Activated CD8-positive, alpha-beta memory T cell treated with anti-CD3 and anti-CD28 coated beads for 24 hours (primary cell): ENCODE measurements around the gene FREM3.
"Not testable (repeated sequence)": the region's sequence is repeated elsewhere in the genome, so short reads cannot be mapped to it uniquely, and the experiment has no call there.

Experiments used
- DNase-seq: peaks from one replicate; pipeline ENCODE4 v3.0.0-alpha.2; 2020

FREM3 gene

GRCh38 chr4:143700416-143701352 is at the start of gene FREM3:
TSS of gene FREM3 (minus strand) at chr4:143700675. CDS start at chr4:143700675, 0 bp downstream.
- peak; percentile 57 for DNase-seq

DNA sequence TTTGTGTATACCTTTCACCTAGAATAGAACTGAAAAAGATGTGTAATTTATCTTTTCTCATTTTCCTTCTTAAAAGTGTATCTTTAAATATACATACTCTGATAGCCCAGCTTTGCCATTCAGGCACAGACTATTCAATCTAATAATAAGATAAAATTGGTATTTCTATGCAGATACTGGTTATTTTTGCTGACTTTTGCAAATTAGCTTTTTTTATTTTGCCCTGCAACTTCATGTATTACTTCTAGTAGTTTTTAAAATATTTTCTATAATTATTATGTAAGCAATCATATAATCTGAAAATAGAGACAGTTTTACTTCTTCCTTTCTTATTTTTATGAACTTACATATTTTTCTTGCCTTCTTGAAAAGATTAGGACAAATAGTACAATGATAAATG is 45.4 kb upstream of the FREM3 start:
- no peak for DNase-seq

GRCh38 chr4:143743591-143743990 is 43.1 kb upstream of the FREM3 start:
- DNase-seq, result no peak

DNA sequence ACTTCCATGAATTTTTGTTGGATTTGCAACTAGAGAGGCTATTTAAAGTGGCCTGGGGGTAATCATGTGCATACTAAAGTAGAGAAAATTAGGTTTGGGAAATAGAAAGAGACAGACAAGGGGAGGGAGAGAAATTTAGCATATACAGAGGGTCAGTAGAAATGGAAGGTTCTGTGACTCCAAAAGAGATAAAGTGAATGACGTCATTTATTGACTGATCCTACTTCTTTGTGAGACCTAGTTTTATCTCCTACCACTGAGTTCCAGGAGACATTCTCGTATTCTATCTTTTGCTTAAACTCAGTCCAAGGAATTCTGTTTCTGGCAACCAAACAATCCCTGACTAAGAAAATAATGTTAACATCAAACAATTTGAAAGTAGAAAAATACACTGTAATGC is 42.4 kb upstream of the FREM3 start:
- no peak for DNase-seq

- no peak for DNase-seq
These were observed 36.4 kb upstream of the FREM3 start for GRCh38 chr4:143736861-143737260.

DNA sequence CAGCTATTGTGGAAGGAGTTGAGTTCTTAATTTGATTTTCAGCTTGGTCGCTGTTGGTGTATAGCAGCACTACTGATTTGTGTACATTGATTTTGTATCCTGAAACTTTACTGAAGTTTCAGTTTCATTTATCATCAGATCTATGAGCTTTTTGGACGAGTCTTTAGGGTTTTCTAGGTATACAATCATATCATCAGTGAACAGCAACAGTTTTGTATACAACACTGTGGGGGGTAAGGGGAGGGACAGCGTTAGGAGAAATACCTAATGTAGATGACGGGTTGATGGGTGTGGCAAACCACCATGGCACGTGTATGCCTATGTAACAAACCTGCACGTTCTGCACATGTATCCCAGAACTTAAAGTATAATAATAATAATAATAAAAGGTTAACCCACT is 35.6 kb upstream of the FREM3 start:
- not testable (repeated sequence) for DNase-seq

- DNase-seq, result no peak
These were observed 27.7 kb upstream of the FREM3 start for GRCh38 chr4:143728166-143728565.

DNA sequence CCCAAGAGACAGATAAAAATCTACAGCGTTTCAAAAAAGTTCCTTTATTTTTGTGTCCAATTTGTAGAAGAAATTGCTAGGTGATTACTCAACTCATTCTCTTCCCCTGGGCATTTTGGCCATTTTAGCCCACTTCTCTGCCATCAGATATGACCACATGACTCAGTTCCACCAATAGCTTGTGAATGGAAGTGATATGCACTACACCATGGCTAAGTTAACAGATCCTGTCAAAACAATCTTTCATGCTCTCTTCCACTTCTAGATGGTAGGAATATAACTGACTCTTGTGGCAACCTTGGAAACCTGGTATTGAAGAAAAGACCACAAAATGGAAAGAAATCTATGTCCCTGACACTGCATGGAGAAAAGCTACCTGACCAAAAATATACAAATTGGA is 26.2 kb upstream of the FREM3 start:
- DNase-seq, result no peak

DNA sequence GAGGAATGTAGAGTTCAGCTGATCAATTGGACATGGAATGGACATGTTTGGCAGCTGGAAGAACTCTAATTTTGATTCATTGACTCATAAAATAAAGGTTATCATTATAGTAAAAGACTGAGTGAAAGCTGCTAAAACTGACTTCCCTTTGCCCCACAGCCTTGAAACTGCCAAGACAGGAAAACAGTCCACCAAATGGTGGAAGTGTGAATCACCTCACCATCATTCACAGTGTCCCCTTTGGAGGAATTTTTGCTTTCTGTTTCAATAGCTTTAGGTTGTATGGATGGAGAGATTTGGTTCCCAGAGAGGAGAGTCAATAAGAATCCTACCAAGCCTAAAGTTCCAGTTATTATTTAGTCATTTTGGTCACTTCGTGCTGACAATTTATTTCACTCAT is 20.8 kb upstream of the FREM3 start:
- DNase-seq, result no peak

- not testable (repeated sequence) for DNase-seq
These were observed 18.3 kb upstream of the FREM3 start for GRCh38 chr4:143718748-143719147.

DNA sequence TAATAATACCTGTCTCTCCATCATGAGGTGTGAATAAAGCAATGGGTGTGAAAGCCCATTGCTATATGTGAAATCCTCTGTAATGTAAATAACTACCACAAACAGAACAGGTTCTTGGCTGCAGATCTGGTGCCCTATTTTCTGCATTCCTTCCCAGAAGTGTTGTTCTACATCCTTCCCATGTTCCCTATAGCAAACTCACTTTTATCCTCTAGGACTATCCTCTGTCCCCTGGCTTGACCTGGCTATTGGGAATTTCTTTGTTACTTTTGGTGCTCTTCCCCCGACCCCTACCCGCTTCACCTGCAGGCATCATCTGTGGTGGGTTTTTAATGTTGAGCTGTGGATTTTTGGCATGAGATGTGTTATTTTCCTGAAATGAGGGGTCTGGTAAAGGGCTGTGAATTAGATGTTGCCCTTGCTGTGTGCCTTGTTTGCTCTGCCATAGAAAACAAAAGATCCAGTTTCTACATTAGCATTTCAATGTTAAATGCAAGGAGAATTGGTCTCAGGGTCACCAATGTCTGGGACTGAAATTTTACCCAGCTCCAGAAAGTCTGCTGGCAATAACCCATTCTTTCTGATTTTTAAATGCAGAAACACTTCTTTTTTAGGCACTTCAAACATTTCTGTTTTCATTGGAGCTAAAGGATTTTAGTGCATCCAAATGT is 13.6 kb upstream of the FREM3 start:
- no peak for DNase-seq

DNA sequence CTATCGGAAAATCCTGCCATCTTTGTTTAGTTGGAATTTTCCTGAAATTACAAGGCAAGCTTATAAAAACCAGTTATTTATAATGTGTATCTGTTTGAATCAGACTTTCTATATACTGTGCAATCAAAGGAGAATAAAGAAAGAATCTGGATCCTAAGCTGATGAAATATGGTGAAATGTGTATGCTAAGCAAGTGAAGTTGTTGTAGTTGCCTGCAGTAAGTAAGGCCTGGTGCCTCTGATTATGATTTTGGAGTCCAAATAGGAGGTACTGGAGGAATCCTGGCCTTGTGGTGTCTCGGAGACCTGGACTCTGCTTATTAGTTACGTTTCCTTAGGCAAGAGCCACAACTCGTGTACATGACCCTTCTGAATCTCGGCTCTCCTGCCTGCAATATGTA is 13.1 kb upstream of the FREM3 start:
- DNase-seq, result no peak

- no peak for DNase-seq
These were observed 11.7 kb upstream of the FREM3 start for GRCh38 chr4:143712155-143712550.

- no peak for DNase-seq
These were observed 11.2 kb upstream of the FREM3 start for GRCh38 chr4:143711543-143712154.

GRCh38 chr4:143701365-143701764 is 890 bp upstream of the FREM3 start:
- no peak for DNase-seq

- no peak for DNase-seq
These were observed 444 bp downstream of the FREM3 start for GRCh38 chr4:143700046-143700415.

DNA sequence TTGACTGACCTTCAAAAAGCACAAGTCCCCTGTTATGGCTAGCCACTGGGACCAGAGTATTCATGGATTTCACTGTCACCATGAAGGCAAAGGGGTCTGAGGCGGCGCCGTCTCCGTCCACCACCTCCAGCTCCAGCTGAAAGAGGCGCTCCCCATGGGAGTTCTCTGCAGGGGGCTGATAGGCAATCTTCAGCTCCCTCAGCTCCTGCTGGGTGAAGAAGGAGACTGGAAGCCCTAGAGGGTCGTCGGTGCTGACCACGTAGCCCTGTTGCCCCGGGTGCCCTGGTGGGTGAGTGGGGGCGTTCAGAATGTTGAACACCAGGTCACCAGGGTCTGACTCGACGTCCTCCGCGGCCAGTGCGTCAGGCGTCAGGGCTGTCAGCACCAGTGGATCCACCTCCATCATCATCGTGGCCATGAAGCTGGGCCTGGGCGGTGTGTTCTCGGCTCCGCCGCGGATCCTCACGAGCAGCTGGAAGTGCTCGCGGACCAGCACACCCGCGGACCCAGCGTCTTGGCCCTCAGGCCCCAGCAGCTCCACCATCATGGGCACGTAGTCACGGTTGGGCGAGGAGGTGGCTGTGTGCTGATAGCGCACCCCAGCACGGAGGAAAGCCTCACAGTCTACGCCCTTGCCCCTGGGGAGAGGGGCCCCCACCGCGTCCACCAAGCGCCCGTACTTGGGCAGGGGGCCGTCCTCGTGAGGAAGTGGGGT is 987 bp downstream of the FREM3 start:
- DNase-seq, result no peak

DNA sequence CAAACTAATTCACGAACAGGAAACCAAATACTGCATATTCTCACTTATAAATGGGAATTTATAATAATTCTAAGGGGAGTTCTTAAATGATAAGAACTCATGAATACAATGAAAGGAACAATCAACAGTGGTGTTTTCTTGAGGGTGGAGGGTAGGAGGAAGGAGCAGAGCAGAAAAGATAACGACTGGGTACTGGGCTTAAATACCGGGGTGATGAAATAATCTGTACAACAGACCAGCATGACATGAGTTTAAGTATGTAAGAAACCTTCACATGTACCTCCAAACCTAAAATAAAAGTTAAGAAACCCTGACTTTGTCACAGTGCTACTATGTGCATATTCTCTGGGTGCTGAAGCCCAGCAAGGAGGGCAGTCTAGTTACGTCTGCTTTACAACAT is 6.6 kb downstream of the FREM3 start:
- DNase-seq, result no peak

- no peak for DNase-seq
These were observed 8.2 kb downstream of the FREM3 start for GRCh38 chr4:143692241-143692640.

- DNase-seq, result no peak
These were observed 21.0 kb downstream of the FREM3 start for GRCh38 chr4:143679434-143679833.

- not testable (repeated sequence) for DNase-seq
These were observed 26.8 kb downstream of the FREM3 start for GRCh38 chr4:143673629-143674028.

DNA sequence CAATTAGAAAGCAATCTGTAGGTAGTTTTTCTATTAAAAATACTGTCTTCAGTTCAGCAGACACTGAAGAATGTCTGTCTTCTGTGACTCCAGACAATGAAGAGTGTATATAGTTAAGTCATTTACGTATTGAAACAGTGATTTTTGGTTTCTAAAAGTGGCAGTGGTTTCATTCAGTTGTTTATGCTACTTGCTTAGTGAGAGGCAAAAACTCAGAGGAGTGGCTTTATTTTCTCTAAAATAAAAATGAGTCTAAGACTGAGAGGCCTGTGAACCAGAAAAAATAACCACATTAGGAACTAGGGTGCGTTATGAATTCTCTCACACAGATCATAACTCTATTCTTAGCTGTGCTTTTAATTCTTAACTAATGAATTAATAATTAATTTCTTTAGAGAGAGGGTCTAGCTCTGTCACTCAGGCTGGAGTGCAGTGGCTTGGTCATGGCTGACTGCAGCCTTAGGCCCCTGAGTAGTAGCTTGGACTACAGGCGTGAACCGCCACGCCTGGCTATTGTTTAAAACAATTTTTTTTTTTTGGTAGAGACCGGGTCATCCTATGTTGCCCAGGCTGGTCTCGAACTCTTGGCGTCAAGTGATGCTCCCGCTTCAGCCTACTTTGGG is 31.4 kb downstream of the FREM3 start:
- no peak for DNase-seq

DNA sequence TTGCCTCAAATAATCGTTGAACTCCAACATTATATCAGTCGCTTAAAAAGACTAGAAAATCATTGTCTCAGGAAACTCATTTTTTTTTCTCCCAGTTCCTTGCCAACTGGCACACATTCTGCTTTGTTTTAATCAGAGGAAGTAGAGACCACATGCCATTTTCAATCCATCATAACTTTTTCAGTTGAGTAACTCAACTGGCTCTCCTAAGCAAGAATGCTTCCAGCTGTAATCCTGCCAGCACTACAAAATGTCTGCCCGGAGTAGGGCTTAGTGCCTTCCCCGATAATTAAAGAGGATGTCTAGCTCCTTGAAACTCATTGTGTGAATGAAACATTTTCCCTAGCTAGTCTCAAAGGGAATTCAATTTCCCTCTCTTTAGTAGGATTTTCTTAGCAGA is 33.0 kb downstream of the FREM3 start:
- no peak for DNase-seq
